Pons (tissue), 1 donor: ENCODE data around the gene USP53.
"Not testable (repeated sequence)": the region's sequence is repeated elsewhere in the genome, so short reads cannot be mapped to it uniquely, and the experiment has no call there.

Source experiments
- DNase-seq: peaks from one replicate; pipeline ENCODE4 v3.0.0-alpha.2; 2016; ENCODE audit warnings: low spot score

The USP53 gene

DNA sequence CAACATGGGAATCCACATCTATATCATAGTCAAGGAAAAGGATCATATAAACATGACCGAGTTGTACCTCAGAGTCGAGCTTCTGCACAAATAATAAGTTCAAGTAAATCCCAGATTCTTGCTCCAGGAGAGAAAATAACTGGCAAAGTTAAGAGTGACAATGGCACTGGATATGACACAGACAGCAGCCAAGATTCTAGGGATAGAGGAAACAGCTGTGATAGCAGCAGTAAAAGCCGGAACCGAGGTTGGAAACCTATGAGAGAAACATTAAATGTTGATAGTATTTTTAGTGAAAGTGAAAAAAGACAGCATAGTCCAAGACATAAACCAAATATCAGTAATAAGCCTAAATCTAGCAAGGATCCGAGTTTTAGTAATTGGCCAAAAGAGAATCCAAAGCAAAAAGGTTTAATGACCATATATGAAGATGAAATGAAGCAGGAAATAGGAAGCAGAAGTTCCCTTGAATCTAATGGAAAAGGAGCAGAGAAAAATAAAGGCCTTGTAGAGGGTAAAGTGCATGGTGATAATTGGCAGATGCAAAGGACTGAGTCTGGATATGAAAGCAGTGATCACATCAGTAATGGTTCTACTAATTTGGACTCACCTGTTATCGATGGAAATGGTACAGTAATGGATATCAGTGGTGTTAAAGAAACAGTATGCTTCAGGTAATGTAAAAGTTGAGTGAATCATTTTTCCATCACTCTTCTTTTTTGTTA is 59.0 kb downstream of the USP53 start:
- DNase-seq: no peak

DNA sequence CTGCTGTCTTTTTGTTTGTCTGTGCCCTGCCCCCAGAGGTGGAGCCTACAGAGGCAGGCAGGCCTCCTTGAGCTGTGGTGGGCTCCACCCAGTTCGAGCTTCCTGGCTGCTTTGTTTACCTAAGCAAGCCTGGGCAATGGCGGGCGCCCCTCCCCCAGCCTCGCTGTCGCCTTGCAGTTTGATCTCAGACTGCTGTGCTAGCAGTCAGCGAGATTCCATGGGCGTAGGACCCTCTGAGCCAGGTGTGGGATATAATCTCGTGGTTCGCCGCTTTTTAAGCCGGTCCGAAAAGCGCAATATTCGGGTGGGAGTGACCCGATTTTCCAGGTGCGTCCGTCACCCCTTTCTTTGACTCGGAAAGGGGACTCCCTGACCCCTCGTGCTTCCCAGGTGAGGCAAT is 67.0 kb downstream of the USP53 start:
- not testable (repeated sequence) for DNase-seq

DNA sequence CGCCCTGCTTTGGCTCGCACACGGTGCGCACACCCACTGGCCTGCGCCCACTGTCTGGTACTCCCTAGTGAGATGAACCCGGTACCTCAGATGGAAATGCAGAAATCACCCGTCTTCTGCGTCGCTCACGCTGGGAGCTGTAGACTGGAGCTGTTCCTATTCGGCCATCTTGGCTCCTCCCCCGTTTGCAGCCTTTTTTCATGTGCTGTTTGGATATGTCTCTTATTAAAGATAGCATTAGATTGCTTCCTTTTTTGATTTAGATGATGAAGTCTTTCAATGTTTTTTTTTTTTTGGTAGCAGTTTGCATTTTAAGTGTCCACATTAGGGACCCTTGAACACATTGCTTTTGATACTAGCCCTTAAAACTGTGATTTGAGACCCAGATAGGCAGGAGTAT is 67.4 kb downstream of the USP53 start:
- DNase-seq: not testable (repeated sequence)

DNA sequence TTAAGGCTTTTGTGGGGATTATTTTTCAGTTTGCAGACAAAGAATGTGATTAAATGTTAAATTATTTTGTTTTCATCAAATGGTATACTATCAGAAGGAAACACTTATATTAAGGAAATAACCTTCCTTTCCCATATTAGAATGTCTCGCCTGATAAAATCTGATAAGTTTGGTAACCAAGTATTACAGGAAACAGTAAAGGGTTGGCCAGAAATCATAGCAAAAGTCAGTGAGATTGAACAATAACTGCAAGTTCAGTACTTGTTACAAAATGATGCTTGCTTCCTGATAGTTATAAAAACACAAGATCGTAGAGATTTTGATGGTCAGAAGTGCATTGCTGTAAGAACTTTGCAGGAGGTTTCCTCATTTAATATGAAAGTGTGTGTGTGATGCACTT is 68.9 kb downstream of the USP53 start:
- no peak for DNase-seq

DNA sequence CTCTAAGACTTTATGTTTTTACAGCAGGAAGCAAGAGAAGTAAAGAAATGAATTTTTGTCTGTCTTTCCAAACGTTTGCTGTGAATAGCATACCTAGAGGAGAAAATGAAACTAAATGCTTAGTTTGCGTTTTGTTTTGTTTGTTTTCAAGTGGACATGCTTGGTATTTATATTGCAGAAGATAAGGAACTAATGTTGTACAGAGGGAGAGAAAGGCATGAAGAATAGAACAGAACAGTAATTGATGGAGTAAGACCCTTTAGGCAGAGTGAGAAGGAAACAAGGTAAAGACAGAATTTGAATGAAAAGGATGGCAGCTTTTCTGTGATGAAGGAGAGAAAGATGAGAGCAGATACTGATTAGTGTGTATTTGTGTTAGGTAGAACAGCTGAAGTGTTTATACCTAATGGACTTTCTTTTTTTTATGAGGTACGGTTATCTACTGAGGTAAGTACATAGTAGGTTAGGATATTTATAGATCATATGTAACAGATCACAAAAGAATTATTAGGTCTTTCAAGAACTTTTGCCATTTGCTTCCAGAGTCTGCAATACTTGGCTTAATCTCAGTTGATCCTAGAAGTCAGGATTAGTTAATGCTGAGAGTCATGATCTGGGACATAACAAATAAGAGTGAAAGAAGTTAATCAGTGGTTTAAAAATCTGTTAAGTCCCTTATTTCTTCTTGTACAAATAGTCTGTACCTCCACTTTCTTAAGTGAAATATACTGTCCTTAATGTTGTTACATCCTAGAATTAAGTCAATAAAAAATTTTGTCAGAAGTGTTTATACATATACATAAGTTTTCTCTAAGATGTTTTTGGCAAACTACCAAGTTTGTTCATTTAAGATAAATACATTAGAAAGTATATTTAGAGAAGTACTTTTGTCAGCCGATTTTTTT is 72.6 kb downstream of the USP53 start:
- DNase-seq: peak; percentile 24

DNA sequence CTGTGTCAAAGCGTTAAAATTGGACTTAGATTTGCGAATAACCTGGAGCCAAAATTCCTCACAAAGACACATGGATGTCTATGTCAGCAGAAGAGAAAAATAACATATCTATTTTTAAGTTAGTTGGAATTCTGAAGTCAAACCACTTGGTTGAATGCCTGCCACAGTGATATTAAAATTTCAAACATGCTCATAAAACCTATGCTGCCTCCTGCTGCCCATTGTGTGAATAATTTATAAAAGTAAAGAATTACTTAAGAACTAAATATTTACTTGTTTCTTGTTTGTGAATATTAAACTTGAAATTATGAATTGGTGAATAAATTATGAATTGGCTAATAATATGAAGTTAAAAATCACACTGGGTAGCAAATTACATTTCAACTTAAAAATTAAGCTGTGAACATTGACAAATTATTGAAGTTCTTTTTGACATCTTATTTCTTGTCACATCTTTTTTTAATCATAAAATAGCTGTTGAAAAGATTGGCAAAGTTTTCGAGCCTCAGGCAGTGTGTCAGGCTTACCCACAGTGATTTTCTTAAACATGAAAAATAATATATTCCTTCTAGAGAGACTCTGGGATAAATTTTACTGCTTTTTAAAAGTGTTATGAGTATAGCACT is 74.0 kb downstream of the USP53 start:
- DNase-seq: peak; percentile 75

DNA sequence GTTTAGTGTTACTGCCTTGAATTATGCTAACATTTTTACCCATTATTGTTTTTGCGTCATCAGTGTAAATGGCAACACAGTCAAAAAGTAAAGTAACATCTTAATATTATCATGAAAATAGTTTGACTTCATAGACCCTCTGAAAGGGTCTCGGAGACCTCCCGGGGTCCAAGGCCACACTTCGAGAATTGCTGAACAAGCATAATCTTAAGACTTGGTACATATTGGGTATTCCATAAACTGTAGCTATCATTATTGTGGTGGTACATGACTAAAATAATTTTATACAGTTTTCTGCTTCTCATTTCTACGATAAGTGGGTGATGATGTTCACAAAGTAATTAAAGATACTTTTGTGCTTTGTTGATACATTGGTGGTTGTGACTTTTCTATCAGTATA is 76.8 kb downstream of the USP53 start:
- DNase-seq: no peak

DNA sequence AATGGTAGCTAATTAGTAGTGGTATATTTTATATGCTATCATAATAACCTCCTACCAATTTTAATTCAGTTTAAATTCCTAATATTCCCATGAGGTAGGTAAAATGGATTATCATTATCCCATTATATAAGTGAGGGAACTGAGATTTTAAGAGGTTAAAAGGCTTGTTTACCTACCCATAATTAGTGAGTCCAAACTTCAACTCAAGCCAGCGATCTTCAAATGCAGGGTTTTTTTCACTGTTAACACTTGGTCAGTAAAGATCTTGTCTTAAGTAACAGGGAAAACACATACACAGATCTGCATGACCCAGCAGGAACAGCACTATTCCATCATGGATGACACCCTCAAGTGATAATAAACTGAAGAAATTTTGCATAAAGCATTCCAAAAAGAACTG is 78.1 kb downstream of the USP53 start:
- no peak for DNase-seq

DNA sequence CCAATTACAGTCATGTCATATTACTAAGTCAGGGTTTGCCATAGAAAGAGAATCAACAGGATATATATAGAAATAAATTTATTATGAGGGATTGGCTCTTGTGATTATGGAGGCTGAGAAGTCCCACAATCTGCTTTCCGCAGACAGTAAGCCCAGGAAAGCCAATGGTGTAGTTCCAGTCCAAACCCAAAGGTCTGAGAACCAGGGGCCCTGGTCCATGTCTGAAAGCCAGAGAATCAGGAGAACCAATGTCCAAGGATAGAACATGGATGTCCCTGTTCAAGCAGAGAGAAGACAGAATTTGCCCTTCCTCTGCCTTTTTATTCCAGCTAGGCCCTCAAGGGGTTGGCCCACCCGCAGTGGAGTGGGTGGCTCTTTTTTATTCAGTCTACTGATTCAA is 83.8 kb downstream of the USP53 start:
- DNase-seq: no peak

DNA sequence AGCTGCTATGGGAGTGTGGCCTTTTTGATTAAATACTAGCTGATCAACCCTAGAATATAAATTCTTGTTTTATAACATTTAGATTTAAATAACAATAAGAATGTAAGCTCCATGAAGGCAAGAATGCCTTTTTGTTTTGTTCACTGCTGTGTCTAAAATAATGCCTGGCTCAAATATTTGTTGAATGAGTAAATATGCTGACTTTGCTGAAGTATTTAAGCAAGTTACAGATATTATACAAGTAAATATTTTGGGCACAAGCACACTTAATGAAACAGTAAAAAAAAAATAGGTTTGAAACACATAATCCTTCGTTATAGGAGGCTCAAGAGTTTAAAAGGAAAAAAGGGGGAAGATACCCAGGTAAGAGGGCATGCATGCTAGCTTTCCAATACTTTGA is 85.3 kb downstream of the USP53 start:
- DNase-seq: no peak

DNA sequence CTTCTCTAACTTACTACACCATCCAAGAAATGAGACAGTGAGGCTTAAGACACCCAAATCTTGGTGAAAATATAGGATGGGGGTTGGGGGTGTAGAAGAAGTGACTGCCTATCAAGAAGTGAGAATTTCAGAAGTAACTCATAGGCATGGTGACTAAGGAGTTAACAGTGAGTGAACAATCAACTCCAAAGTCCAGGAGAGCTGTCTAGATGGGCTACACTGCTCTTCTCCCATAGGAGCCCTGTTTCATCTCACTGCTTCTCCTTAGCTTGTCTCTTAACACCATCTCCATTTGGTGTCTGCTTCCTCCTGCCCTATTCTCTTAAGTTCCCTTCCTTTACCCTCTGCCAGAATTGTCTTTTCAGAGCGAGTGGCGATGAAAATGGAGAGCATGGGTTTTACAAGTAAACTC is 86.8 kb downstream of the USP53 start:
- peak; percentile 32 for DNase-seq

DNA sequence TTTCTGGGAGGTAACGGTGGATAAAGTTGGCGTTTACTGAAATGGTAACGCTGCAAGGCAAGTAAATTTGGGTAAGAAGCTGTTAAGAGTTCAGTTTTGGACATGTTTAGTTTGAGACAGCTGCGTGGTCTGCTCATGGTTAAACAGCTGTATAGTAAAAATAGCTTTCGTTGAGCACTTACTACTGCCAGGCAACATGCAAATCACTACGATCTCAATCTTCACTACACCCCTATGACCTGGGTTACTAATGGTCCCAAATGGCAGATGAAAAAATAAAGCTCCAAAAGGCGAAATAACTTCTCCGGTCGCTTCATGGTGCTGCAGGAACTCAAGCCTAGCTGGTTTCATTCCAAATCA is 87.2 kb downstream of the USP53 start:
- no peak for DNase-seq

DNA sequence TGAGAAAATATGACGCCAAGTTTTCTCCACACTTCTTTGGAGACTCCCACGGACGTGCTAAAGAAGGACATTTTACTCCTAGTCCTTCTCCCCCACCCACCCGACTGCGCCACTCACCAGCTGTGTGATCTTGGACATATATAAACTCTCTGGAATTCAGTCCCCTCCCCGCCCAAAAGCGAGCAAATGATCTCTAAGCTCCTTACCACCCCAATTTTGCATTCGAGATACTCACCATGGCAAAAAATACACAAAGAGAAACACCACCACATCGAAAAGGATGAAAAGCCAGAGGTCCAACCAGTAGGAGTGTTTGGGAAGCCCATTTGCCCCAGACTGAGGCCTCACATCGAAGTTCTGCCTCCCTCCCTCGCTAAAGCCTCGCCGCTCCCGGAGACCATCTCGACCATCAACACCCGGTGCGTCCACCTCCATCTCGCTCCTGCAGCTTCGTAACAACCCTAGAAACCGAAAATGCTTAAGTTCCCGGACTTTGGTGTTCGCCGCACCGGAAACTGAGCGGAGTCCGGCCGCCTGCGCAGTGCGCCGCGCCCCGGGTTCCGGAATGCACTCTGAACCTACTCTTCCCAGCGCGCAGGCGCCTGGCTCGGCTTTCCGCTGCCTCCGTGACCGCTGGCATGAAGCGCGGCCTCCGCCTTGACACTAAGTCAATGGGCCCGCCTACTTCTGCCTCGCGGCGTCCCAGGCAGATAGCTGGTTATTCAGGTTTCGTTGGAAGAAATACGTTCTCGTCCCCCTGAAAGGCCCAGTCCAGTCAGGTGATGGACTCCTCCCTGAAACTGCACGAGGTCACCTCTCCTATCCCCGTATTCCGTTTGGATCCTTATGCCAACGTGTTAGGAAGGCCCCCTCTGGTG is 87.8 kb downstream of the USP53 start:
- DNase-seq: peak; percentile 86

DNA sequence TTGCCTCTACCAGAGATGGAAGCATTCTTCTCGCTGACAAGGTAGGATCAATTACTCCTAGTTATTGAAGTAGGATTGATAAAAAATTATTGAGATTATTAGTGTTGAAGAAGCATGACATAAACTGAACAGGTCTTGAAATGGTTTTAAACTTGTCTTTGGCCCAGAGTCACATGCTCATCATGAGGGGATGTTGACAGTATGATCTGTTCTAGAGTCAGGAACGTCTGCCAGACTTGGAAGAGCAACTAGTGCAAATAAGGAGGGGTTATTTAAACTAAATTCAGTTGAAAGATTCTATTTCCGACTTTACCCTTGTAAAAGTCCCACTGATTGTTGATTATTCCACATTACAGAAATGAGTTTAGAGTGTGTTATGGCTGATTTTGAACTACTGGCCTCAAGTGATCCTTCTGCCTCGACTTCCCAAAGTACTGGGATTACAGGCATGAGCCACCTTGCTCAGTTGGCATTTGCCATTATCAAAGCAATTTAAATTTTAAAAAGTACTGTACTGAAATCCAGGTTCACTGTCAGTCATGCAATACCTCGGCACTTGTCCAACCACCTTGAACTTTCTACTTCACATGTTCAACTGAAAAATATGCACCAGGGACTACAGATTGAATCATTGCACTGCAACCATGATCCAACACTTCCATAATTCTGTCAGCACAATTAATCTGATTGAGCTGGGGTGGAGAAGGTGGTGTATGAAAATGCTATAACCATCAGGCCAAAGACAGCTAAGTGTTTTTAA is 89.7 kb downstream of the USP53 start:
- no peak for DNase-seq

DNA sequence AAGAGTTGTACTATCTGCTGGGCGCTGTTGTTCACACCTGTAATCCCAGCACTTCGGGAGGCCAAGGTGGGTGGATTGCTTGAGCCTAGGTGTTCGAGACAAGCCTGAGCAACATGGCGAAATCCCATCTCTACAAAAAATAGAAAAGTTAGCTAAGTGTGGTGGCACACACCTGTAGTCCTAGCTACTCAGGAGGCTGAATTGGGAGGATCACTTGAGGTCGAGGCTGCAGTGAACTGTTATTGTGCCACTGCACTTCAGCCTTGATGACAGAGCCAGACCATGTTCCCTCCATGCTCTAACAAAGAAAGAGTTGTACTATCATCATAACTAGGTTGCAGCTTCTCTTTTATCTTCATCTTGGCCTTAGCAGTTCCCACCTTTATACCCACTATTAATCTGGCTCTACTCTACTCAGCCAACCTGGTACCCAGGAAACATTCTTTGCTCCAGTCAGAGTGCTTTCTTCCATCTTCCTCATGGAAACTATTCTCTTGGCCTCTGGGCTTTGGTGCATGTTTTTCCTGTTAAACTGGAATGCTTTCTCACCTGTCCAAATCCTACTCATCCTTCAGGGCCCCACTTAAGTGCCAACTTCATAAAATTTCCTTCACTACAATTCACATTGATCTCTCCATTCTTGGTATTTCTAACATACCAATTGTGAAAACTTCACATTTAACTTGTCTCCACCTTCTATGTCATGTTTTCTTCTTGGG is 91.2 kb downstream of the USP53 start:
- no peak for DNase-seq

DNA sequence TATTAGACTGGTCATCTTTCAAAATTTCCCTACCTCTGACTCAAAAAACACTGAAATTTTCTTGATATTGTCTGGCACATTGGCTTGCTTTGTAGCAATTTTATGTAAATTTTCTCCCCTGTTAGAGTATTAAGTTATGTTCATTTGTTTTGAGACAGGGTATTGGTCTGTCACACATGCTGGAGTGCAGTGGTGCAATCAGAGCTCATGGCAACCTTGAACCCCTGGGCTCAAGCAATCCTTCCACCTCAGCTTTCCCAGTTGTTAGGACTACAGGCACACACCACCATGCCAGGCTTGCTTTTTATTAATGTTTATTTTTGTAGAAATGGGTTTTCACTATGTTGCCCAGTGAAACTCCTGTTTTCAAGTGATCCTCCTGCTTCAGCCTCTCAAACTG is 91.9 kb downstream of the USP53 start:
- DNase-seq: no peak

DNA sequence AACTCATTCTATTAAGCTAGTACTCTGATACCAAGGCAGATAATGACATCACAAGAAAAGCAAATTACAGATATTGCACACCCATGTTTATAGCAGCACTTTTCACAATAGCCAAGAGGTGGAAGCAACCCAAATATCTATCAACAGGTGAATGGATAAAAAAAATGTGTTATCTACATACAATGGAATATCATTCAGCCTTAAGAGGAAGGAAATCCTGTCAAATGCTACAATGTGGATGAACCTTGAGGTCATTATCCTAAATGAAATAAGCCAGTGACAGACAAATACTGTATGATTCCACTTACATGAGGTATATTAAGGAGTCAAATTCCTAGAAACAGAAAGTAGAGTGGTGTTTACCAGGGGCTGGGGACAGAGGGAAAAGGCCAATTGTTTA is 95.1 kb downstream of the USP53 start:
- no peak for DNase-seq

DNA sequence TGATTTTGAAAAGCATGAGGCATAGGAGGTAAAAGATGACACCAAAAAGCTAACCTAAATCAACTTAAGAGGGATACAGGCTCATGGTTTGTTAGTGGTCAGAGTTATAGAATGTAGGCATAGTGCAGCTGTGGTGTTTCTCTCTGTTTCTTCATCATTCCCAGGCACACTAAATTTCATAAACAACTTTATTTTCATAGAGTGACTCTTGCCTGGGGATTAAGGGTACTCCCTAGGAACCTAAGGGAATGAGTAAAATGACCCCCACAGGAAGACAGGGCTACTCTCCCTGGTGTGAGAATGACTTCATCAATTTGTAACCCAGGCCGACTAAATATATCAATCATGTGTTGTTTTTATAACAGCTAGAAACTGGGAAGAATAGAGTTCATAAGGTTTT is 98.3 kb downstream of the USP53 start:
- no peak for DNase-seq

DNA sequence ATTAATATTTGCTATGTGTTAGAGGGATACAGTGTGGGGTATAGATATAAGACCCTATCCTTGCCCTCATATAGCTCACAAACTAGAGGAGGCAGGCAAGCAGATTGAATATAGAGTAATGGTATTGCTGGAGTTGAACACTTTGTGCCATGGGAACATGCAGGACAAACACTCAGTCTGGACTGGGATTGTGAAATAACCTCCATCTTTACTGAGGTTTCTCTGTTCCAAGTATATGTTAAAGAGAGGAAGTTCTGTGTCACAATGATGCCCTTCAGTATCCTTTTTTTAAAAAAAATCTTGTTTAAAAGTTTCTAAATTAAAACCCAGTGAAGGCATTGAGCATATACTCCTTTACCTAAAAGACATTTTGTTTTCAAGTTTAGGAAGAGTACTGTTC is 100.7 kb downstream of the USP53 start:
- DNase-seq: no peak

DNA sequence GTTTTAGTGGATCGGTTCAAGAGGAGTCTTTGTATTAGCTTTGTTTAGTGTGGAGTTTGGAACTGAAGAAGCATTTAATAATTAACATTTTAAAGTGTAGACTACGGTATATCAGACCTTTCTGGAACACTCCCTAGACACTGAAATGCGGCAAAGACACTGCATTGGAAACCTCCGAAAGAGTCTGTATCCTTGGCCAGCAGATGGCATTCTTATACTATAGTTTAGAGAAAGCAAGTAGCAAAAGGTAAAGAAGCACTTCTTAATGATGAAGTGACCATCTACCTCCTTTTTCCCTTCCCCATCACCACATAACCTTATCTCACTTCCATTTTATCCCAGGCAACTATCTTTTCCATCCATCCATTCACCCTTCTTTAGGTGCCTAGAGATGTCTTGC is 101.8 kb downstream of the USP53 start:
- DNase-seq: peak; percentile 81

DNA sequence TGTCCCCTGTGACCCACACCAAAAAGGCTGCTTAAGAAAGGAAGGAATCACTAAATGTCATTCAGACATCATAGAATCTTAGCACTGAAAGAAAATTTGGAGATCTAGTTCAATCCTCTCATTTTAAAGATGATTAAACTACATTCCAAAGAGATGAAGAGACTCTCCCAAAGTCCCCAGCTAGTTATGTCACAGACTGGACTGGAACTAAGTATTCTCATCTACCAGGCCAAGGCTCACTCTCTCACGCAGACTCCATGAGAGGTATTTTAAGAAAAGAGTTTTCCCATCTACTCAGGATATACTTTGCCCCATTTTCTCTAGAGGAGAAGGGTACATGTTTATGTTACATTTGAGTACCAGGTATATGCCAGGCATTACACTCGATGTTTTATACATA is 102.5 kb downstream of the USP53 start:
- no peak for DNase-seq
